HL-60 (cell line): ENCODE measurements around the gene KIR3DL3.
"Not testable (repeated sequence)": the region's sequence is repeated elsewhere in the genome, so short reads cannot be mapped to it uniquely, and the experiment has no call there.

ENCODE experiments used
- GABPA ChIP-seq: IDR thresholded peaks from 2 replicates; pipeline ENCODE4 v1.6.1; 2012; ENCODE audit warnings: low read depth
- POLR2AphosphoS5 ChIP-seq: IDR thresholded peaks from 2 replicates; pipeline ENCODE4 v1.6.1; 2012; ENCODE audit warnings: low read depth
- TF ChIP-seq, protein P1 (sequence below): IDR thresholded peaks from 2 replicates; pipeline ENCODE4 v1.6.1; 2012; ENCODE audit warnings: low read depth; ENCODE audit not compliant: insufficient replicate concordance
- TF ChIP-seq, protein P2 (sequence below): IDR thresholded peaks from one replicate; pipeline ENCODE4 v1.5.1; 2011; ENCODE audit warnings: low read length, control low read depth, inconsistent platforms; ENCODE audit not compliant: insufficient read depth

DNA sequence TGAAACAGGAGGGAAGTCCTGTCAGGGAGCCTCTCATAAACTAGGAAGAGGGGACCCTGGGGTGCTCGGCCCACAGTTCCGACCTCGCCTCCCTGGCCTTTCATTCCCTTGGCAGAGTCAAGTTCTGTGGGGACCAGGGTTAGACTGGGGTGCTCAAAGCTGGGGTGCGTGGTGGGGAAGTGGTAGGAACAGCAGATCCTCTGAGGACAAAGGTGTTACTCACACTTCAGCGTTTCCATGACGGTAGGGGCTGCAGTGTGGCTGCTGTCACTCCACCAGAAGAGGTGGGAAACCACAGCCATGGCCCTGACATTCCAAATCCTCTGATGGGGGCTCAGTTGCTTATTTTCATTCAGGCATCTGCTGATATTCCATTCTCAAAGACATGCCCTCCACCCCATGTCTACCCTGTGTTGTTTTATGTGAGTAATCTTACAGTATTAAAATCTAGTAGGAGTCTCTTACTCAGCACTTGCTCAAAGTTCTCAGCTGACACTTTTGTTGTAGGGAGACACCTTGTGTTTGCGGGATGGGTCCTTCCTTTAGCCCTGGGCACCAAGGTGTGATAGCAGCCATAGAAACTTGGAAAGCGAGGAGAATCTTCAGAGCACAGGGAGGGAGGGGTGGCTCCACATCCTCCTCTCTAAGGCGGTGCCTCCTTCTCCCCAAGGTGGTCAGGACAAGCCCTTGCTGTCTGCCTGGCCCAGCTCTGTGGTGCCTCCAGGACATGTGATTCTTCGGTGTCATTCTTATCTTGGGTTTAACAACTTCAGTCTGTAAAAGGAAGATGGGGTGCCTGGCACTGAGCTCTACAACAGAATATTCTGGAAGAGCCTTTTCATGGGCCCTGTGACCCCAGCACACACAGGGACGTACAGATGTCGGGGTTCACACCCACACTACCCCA, 32.2 kb downstream of the KIR3DL3 start:
- TF ChIP-seq, protein P1, sequence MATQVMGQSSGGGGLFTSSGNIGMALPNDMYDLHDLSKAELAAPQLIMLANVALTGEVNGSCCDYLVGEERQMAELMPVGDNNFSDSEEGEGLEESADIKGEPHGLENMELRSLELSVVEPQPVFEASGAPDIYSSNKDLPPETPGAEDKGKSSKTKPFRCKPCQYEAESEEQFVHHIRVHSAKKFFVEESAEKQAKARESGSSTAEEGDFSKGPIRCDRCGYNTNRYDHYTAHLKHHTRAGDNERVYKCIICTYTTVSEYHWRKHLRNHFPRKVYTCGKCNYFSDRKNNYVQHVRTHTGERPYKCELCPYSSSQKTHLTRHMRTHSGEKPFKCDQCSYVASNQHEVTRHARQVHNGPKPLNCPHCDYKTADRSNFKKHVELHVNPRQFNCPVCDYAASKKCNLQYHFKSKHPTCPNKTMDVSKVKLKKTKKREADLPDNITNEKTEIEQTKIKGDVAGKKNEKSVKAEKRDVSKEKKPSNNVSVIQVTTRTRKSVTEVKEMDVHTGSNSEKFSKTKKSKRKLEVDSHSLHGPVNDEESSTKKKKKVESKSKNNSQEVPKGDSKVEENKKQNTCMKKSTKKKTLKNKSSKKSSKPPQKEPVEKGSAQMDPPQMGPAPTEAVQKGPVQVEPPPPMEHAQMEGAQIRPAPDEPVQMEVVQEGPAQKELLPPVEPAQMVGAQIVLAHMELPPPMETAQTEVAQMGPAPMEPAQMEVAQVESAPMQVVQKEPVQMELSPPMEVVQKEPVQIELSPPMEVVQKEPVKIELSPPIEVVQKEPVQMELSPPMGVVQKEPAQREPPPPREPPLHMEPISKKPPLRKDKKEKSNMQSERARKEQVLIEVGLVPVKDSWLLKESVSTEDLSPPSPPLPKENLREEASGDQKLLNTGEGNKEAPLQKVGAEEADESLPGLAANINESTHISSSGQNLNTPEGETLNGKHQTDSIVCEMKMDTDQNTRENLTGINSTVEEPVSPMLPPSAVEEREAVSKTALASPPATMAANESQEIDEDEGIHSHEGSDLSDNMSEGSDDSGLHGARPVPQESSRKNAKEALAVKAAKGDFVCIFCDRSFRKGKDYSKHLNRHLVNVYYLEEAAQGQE = not testable (repeated sequence)
- TF ChIP-seq, protein P2, sequence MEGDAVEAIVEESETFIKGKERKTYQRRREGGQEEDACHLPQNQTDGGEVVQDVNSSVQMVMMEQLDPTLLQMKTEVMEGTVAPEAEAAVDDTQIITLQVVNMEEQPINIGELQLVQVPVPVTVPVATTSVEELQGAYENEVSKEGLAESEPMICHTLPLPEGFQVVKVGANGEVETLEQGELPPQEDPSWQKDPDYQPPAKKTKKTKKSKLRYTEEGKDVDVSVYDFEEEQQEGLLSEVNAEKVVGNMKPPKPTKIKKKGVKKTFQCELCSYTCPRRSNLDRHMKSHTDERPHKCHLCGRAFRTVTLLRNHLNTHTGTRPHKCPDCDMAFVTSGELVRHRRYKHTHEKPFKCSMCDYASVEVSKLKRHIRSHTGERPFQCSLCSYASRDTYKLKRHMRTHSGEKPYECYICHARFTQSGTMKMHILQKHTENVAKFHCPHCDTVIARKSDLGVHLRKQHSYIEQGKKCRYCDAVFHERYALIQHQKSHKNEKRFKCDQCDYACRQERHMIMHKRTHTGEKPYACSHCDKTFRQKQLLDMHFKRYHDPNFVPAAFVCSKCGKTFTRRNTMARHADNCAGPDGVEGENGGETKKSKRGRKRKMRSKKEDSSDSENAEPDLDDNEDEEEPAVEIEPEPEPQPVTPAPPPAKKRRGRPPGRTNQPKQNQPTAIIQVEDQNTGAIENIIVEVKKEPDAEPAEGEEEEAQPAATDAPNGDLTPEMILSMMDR = not testable (repeated sequence)
- not testable (repeated sequence) for TF ChIP-seq POLR2AphosphoS5, GABPA
